Measurements from ENCODE around the gene FFAR4. TPM values are rescaled to one million over a fixed set of nuclear protein-coding genes. Genes with fewer than 3 reads are reported as not detected.

The FFAR4 gene
- total RNA-seq, 1 donor from 2014 or later, result not detected

DNA sequence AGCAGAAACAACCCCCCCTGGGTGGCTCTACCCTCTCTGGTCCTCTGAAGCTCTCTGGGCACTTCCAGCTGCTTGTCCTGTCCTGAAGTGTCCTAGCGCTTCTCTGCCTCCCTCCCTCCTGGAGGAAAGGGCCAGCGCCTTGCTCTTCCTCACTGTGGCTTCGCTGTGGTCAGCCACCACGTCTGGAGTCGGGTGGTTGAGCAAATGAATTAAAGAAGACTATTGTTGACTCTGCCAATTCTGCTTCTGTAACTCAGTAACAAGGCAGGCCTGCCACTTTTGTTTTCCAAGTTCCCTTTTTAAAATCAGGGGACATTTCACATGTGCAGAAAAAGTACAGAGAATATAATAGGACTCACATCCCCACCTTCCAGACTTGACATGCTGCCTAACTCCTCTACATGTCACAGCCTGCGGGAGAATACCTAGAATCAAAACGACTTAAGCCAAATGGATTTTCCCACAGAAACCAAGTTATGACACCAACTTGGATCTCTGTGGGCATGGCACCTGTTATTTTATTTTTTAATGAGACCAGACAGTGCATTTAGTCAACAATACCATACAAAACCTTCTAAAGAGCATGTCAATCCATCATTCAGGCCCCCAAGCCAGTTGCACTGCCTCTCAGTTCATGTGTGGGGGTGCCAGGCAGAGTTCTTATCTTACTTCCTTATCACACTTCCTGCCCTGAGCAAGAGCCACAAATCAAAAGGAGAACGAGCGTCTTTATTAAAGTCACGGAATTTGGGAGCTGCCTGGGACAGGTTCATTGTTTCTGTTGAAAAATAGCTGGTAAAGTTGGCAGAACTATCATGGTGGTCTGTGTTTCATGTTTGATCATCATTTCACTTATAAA is 6.8 kb downstream of the FFAR4 start:
- DNase-seq, result no peak

DNA sequence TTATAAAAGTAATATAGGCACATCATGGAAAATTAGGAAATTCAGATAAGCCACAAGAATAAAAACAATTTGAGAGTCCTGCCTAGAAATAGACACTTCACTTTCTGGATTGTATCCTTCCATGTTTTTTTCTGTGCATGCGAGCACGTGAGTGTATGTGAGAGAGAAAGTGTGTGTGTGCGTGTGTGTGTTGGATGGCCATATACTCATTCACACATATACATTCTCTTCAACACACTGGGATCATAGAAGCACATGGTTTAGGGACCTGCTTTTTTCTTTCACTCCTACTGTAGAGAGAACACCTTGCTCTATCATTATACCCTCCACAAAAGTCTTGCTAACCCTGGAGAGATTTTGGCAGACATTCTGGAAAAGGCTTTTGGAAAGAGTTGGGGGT is 7.5 kb downstream of the FFAR4 start:
- DNase-seq, result no peak

DNA sequence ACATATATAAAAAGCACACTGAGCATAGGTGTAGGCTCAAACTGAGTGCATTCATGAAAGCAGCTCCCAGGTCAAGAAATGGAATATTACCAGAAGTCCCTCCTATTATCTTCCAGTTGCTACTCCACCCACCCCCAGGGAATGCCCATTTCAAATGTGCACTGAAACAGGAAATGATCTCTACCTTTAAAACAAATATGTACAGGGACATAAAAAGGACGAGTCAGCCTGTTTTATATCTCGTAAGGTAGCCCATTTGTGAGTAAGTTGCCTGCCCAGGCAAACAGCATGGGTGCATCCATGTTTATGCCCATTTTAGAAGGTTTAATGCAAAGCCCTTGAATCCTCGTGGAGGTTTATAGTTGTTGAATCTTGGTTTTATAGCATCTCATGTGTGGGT is 10.4 kb downstream of the FFAR4 start:
- DNase-seq, result no peak

DNA sequence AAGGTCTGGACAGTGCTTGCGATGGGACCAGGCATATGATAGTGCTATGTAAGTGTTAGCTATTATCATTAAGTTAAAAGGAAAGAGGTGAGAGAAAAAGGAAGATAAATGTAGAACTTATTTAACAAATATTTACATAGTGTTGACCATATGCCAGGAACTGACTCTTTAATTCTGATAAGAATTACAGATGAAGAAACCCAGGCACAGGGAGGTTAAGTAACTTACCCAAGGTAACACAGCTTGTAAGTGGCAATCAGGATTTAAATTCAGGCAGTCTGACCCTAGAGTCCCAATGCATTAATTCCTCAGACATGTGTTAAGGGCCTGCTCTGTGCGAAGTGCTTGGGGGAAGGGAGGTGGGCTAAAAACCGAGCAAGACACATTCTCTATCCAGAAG is 11.1 kb downstream of the FFAR4 start:
- no peak for DNase-seq

DNA sequence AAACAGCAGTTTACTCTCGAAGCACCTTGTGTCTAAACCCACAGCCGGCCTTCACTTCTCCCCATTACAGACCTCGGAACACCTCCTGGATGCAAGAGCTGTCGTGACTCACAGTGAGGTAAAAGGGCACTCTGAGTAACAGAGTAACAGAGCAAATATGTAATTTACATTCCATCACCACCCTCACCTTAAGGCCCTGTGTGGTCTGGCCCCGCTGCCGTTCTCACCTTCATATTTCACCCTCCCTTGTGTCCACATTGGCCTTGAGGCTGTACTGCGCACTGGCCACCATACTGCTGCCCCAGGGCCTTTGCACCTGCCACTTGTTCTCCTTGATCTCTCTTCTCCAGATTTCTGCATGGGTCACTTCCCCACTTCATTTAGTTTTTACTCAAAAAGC is 12.6 kb downstream of the FFAR4 start:
- DNase-seq, result no peak

DNA sequence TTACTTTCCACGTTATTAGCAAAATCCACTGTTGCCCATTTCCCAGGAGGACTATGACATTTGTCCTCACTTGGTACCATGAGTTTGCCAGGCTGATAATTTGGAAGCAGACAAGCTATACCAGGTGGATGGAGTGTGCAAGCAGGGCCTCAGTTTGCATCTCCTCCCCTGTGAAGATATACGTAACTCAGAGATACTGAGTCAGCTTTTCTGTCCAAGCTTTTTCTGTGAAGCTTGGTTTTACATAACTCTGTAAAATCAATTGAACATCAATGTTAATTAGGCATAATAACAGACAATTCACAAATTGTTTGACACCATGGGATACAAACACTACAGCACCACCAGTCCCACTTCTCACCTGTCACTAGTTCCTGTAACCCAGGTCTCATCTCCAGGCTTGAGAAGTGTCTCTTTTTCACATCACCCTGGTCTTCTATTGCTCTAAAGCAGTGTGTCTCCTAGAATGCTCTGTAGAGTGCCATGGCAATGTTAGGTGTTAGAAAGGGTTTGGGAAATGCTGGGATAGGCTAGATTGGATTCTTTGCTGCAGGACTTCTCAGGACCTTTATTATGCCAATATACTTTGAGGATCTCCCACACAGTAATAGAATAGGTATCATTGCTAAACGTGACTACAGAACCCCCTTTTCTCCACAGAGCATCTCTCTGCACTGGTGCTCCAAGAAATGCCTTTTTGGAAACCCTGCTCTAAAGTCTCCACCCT is 13.7 kb downstream of the FFAR4 start:
- DNase-seq, result no peak

DNA sequence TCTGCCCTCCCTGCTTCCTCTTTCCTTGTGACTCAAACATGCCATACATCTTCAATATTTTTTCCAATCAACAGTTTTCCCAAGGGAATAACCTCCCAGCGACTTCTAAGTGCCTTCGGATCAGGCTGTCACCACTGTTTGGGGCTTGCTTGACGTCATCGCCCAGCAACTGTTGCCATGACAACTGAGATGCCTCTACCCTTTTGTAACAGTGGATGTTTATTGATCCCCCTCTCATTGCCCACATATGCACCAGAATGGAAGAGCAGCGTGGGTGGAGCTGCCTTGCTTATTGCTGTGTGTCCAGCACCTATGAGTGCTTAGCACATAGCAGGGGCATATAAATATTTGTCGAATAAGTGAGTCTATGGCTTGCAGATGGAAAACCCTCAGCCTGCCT is 14.4 kb downstream of the FFAR4 start:
- DNase-seq, result peak; percentile 7

DNA sequence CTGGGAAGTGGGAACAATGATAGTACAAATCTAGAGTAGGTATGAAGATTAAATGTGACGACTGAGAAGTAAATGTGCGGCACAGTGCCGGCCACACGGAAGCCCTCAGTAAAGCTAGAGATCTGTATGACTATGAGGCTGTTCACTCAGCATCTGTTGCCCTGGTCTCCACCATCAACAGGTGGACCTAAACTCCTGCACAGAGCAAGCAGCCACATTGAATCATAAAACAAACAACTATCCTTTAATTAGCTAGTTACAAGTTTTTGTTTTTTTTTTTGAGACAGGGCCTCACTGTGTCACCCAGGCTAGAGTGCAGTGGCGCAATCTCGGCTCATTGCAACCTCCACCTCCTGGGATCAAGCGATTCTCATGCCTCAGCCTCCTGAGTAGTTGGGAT is 18.0 kb downstream of the FFAR4 start:
- DNase-seq, result no peak

DNA sequence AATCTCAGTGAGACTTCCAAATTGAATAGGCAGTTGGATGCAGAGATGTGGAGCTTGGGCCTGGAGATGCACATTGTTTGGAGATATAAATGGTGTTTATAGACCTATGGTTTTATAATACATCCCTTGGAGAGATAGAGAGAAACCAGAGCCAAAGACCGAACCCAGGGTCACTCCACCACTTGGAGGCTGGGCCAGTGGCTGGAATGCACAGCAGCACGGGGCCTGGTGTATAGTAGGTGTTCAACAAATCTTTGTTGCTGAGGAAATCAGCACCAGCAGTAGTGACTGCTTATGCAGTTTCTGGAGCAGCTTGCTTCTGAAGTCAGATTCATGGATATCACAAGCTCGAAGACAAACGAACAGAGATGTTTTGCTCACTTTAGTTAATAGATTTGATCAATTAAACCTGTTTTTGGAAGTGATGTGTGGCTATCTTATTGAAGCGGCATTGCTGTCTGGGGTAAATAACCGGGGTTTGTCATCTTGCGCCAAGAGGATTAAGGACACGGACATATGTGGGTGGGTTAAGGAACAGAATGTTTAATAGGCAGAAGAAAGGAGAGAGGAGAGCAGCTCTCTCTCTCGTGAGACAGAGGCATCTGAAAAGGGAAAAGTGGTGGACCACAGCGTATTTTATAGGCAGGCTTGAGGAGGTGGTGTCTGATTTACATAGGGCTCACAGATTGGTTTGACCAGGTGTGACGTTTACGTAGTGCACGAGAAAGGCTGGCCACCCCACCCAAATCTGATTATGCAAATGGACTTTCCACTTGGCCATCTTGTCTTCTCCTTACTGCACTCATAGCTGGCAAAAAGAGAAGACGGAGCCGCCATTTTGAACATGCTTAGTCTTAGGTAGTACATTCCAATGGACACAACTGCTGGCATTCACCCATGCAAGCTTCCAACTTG is 23.4 kb downstream of the FFAR4 start:
- DNase-seq, result no peak

DNA sequence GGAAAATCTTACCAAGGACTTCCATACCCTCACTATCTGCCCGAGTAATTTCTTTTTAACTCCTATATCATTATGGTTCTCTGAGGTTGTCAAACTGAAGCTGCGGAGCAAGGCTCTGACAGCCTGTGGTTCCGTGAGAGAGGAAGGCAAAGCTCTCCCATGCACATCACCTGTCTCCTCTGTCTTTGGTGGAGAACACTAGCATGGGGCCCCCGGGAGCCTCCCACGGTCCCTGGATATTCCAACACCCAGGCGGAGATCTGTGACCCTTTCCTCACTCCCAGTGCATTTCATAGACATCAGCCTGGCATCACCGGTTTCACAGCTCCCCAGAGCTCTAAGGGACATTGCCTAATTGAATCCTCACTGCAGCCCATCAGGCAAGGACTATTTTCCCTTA is 24.2 kb downstream of the FFAR4 start:
- no peak for DNase-seq

DNA sequence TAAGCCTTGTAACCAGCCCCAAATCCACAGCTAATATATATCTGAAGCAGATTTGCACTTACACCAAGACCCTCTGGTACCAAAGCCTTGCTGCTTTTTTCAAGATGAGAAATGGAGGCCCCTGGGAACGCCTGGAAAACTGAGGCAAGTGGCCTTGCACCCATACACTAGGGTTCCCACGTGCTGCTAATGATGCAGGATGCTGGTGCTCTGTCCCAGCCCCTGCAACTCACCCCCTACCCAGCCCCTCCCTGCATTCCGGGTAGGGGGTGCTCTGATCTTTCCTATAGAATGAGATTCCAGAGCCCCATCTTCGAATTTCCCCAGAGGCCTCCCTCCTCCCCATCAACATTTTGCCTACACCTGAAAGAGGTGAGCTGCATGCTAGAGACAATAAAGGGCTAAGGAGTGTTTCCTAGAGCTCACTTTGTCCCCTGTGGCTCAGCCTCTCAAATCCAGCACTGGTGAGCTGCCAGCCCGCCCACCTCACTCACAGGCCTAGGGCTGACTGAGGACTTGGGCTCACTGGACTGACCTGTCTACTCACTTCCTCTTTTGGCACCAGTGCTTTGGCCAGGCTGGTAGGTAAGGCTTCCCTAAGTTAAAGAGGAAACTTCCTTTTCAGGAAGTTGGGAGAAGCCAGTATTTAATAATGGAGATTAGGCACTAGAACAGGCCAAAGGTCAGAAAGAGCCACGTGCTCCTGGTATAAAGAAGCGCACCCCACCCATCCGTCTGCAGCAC is 24.8 kb downstream of the FFAR4 start:
- no peak for DNase-seq

DNA sequence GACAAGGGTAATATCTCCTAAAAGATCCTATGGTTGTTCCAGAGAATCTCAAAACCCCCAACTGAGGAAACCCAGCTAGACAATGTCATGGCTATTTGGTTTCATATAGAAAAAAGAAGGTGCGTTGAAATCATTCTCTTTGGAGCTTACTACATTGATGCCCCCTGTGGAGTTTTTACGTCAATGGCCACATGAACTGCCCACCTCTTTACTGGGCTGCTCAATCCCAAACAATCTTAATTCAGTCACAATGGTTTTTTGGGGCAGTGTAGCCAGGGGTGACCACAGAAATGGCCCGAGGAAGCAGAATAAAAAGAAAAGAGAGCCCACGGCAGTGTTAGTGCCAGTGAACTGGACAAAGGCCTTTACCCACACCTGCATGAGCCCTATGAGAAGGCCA is 26.8 kb downstream of the FFAR4 start:
- DNase-seq, result no peak

DNA sequence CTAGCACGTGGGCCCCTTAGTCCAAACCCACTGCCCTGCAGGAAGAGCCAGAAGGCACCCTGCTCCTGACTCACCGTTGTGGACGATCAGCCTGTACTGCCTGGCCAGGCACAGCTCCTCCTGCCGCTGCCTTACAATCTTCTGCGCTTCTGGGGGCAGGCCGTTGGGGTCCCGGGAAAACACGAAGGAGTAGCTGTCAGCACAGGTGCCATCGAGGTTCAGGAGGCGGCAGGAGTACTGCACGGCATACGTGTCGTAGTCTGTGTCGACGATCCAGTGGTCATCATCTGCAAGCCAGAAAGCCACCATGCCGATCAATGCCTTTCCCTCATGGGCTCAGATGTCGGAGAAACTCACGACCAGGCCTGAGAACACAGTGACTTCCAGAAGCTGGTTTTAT is 27.3 kb downstream of the FFAR4 start:
- no peak for DNase-seq

DNA sequence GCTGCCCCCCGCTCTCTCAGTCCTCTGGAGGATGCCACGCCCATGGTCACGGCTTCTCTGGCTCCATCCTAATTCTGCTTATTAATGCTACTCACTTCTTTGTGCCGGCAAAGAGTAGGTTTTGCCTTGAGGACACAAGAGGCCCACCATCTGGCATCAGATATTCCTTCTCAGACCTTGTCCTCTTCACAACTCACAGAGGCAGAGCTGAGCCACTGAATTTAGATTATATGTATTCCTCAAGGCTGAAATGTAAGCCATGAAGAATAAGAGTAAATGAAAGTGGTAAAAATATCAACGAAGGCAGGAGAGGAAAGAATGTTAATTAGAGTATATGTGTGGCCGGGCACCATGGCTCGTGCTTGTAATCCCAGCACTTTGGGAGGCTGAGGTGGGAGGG is 28.1 kb downstream of the FFAR4 start:
- DNase-seq, result no peak

DNA sequence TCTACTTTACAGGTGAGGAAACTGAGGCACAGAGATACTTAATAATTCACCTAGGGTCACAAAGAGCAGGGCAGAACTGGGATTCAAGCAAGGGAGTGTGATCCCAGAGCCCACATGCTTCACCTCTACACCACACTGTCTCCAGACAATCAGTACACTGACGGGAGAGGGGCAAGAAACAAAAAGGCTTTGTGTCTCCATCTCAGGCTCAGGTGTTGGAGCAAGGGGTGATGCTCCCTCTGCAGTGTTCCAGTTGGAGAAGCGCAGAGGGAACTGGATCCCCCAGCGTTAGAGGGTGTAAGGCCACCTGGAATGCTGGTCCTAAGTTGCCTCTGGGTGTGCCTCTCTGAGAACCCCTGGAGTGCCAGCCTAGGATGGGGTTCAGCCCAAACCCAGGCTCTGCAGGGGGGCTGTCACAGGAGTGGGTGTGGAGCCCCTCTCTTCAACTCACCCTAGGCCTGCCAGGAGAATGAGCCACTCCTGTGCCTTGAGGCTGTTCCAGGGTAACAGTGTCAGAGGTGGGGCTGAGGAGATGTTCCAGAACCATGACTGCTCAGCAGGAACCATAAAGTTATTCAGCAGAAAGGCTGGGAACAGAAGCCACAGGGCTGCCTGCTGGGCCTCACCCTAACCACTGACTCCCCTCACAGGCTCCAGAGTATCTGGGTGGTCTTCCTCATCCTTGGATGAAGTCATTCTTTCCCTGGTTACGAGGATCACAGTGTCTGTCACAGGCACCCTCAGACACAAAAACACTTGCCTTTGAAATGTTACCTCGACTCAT is 29.1 kb downstream of the FFAR4 start:
- no peak for DNase-seq

DNA sequence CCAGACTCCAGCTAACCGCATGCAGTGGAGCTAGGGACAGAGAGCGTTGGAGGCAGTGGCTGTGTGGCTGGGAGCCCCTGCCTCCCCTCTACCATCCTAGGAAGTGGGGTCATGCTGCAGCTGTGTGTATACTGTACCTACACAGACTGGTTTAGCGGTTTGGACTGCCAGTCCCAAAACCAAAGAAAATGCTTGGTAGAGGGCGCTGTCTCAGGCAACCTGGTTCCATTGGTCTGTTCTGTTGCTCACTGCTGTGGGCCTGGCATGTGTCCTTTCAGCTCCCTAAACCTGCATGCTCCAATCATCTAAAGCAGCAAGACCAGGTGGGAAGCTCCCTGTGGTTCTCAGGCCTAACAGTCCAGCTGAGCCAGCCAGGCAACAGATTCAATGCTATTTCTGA is 30.1 kb downstream of the FFAR4 start:
- no peak for DNase-seq

DNA sequence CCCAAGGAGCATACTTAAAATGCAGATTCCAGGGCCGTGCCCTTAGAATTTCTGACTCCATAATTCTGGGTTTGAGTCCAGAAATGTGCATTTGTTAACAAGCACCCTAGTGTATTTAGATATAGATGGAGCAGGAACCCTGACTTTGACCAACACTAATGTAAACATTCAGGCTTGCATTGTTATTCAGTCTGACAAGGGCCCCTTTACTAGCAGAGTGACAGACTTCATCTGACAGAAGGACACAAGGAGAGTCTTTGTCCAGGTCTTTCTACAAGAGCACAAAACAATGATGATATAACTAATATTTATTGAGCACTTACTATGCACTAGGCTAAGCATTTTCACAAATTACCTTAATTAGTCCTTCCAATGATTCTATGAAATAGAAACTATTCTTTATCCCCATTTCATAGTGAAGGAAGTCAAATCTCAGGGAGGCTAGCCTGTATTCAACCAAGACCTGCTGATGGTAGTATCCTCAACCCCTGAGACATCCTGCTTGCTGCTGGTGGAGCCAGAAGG is 30.7 kb downstream of the FFAR4 start:
- no peak for DNase-seq

DNA sequence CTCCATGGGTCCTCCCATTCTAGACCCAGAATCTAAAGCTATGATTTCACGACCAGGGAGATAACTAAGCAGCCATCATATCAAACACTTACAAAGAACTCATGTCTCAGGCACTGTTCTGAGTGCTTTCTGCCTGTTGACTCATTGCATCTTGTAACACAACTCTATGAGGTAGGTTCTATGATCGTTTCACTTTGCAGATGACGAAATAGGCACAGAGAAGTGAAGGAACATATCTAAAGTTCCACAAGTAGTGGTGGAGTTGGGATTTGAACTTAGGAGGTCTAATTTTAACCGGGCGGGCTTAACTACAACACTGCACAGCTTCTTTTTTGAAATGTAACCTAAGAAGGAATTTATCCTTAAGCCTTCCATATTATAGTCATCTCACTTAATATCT is 31.7 kb downstream of the FFAR4 start:
- no peak for DNase-seq

DNA sequence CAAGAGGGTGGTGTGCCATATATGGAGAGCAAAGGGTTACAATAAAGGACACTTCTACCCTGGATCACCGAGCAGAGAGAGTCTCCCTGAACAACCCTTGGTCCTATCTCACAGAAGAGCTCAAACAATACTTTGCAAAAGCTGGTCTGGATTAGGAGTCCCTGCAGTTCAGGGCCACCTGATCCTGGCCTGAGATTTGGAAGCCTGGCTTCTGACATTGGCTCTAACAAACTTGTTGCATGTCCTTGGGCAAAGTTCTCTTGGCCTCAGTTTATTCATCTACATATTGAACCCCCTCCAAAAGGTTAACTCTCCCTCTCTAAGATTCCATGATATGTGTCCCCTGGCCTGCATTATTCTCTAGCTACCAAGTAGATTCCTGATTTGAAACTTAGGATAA is 32.9 kb downstream of the FFAR4 start:
- DNase-seq, result no peak

DNA sequence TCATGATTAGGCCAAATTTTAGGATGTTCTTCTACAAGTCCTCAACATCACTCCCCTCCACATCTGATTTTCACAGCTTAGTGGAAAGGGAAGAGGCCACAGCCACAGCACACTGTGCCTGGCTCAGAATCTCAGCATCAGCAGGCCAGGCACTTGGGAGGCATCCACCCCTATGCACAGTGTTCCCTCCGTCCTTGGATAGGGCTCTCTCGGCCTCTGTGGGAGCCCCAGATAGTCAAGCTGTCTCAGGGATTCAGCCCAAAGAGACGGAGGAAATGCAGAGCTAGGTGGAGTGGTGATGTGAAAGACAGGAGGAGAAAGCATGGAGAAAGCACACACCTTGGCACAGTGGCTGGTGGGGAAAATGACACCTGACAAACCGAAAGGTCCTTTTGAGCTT is 33.3 kb downstream of the FFAR4 start:
- DNase-seq, result no peak

DNA sequence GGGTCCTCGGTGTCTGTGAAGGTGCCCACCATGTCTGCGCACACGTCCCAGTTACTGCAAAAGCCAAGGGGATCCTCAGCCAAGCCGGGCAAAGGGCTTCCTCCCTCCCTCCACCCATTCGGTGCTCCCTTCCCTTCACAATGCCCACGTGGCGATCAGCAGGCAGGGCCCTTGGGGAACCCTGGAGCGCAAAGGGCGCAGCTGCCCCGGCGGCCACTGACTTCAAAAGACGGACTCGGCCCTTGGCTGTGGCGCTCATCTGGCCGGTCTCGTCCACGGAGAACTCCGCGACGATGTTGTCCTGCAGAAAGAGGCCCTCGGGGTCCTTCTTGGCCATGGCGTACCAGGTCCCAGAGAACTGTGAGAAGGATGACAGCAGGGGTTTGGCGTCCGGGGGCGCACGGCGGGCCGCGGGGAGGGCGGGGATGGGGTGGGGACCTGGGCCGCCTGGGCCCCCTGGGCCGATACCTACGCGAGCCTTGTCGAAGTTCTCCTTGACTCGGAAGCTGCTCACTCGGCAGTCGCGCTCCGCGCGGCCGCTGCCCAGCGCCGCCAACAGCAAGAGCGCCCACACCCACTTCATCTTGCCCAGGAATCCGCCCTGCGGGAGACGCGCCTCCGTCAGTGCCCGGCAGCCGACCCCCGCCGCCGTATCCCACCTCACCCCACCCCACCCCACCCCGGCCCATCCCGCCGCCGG is 34.1 kb downstream of the FFAR4 start:
- DNase-seq, result peak; percentile 47

Measured in dermis blood vessel endothelial cell (primary cell).